ENCODE measurements around the gene ARMC9. TPM values are rescaled to one million over a fixed set of nuclear protein-coding genes. Genes with fewer than 3 reads are reported as not detected.

Gene ARMC9
- total and polyA plus RNA-seq, 2 of the 13 experiments (the other 11 are each of a cell fraction or from before 2014, with no cell fraction given) = 9.1 to 12.8 TPM

GRCh38 chr2:231382116-231382515 lies 183.7 kb downstream of the ARMC9 start:
- Histone ChIP-seq H3K79me2 (ENCODE audit: insufficient read depth, low read length) (no peaks in the 10 kb centered on the region), H3K27ac (ENCODE audit: extremely low read length, insufficient read depth, low read length) (no peak overlapping the region), H3K4me2 (ENCODE audit: low read depth, low read length) (no peak overlapping the region), H3K27me3 (ENCODE audit: control insufficient read depth in 1 of 2, insufficient read depth in 2 of 2, low read length in 2 of 2) (peaks cover 0 to 10% of the 10 kb centered on the region in 2 experiments; a peak in 3 of 5 replicates), H2AFZ (ENCODE audit: low read length) (no peak overlapping the region), H3K4me1 (ENCODE audit: insufficient read depth, low read length) (peaks cover 31% of the 10 kb centered on the region), H4K20me1 (ENCODE audit: insufficient read depth, low read length) (no peaks in the 10 kb centered on the region), H3K9ac (ENCODE audit: insufficient read depth, low read depth, low read length) (no peak overlapping the region), H3K9me3 (ENCODE audit: low read length) (no peaks in the 10 kb centered on the region), H3K36me3 (replicated peaks in 1 of 2; ENCODE audit: control insufficient read depth in 1 of 2, insufficient read depth in 2 of 2, low read length in 2 of 2) (no peaks in the 10 kb centered on the region), H3K4me3 (replicated peaks in 1 of 3; ENCODE audit: insufficient read depth in 1 of 3, low read depth in 2 of 3, low read length in 3 of 3) (no peak overlapping the region)
- 41% methylated on average over 5 of the region's 8 CpGs for WGBS (ENCODE audit: low lambda C conversion rate)
- ChIA-PET CTCF (ENCODE audit: low intra/inter-chr PET ratio, low total read pairs) (interaction anchor here (1.3 kb wide), 1 partner anchor 85 kb away, joined by 5 read pairs; no protein-coding TSS in a partner anchor), POLR2A (no interaction called here)
- in situ Hi-C loops (cut with HindIII; ENCODE audit: extremely low pct_ligation_motif_present, low pct_unique_long_range_greater_than_20kb) (no loop called here), intact Hi-C loops (cut with micrococcal nuclease; ENCODE audit: unreplicated experiment) (no loop called here)
- FAIRE-seq = no peak
- DNase-seq (ENCODE audit: low spot score) = no peak
- peak; percentile 74 for ATAC-seq
- no TSS peak for BruUV-seq (replicated peaks)
- TF ChIP-seq RFX5 (IDR thresholded peaks at IDR 0.05; ENCODE audit: low read depth, low read length) (no peak), NR2C2 (CRISPR knock-in tag; IDR thresholded peaks at IDR 0.05; ENCODE audit: borderline replicate concordance) (no peak), ZNF441 (CRISPR knock-in tag; IDR thresholded peaks at IDR 0.05; ENCODE audit: borderline replicate concordance) (no peak), ZBTB7B (CRISPR knock-in tag; IDR thresholded peaks at IDR 0.05) (no peak), PAF1 (CRISPR knock-in tag; IDR thresholded peaks at IDR 0.05) (no peak), ARID2 (CRISPR knock-in tag; IDR thresholded peaks at IDR 0.05; ENCODE audit: borderline replicate concordance) (no peak), ISL2 (CRISPR knock-in tag; IDR thresholded peaks at IDR 0.05) (no peak), REXO4 (CRISPR knock-in tag; IDR thresholded peaks at IDR 0.05; ENCODE audit: borderline replicate concordance) (no peak), FOXO1 (CRISPR knock-in tag; IDR thresholded peaks at IDR 0.05) (no peak), ZNF574 (CRISPR knock-in tag; IDR thresholded peaks at IDR 0.05) (no peak), ZKSCAN1 (IDR thresholded peaks at IDR 0.05; ENCODE audit: low read length) (no peak), ZSCAN29 (CRISPR knock-in tag; conservative IDR thresholded peaks at IDR 0.05) (no peak), ZNF703 (CRISPR knock-in tag; IDR thresholded peaks at IDR 0.05; ENCODE audit: borderline replicate concordance) (no peak), MED1 (CRISPR knock-in tag; IDR thresholded peaks at IDR 0.05) (no peak), ZNF709 (CRISPR knock-in tag; IDR thresholded peaks at IDR 0.05) (no peak), ATRX (CRISPR knock-in tag; IDR thresholded peaks at IDR 0.05; ENCODE audit: borderline replicate concordance) (no peak), YEATS4 (CRISPR knock-in tag; IDR thresholded peaks at IDR 0.05; ENCODE audit: borderline replicate concordance) (no peak), MYC (CRISPR knock-in tag; IDR thresholded peaks at IDR 0.05; ENCODE audit: borderline replicate concordance) (no peak)
- TF ChIP-seq, protein P1, sequence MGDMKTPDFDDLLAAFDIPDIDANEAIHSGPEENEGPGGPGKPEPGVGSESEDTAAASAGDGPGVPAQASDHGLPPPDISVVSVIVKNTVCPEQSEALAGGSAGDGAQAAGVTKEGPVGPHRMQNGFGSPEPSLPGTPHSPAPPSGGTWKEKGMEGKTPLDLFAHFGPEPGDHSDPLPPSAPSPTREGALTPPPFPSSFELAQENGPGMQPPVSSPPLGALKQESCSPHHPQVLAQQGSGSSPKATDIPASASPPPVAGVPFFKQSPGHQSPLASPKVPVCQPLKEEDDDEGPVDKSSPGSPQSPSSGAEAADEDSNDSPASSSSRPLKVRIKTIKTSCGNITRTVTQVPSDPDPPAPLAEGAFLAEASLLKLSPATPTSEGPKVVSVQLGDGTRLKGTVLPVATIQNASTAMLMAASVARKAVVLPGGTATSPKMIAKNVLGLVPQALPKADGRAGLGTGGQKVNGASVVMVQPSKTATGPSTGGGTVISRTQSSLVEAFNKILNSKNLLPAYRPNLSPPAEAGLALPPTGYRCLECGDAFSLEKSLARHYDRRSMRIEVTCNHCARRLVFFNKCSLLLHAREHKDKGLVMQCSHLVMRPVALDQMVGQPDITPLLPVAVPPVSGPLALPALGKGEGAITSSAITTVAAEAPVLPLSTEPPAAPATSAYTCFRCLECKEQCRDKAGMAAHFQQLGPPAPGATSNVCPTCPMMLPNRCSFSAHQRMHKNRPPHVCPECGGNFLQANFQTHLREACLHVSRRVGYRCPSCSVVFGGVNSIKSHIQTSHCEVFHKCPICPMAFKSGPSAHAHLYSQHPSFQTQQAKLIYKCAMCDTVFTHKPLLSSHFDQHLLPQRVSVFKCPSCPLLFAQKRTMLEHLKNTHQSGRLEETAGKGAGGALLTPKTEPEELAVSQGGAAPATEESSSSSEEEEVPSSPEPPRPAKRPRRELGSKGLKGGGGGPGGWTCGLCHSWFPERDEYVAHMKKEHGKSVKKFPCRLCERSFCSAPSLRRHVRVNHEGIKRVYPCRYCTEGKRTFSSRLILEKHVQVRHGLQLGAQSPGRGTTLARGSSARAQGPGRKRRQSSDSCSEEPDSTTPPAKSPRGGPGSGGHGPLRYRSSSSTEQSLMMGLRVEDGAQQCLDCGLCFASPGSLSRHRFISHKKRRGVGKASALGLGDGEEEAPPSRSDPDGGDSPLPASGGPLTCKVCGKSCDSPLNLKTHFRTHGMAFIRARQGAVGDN (CRISPR knock-in tag; IDR thresholded peaks at IDR 0.05) = 0 out of 2 replicates have a peak, but pooled peaks have one; percentile 27

Measured in HepG2 (cell line).